K562 (cell line): Measurements from ENCODE around the gene VSIG4. TPM values are rescaled to one million over a fixed set of nuclear protein-coding genes. Genes with fewer than 3 reads are reported as not detected.
A peak's percentile ranks its signal among the peaks of the same experiment; 100 is the strongest.

ENCODE experiments used
- ATAC-seq: fragments of 200-7000 bp; cut with Tn5 transposase; 3 replicates; pipeline ENCODE4 v1.9.1; 2020; ENCODE audit warnings: moderate library complexity
- BruUV-seq: library from RNA; stranded (reverse); fragments of 400-500 nt; replicated peaks from 2 replicates; lab custom pipeline; 2021; lab: Mats Ljungman, UMichigan
- CTCF ChIA-PET: fragments of 300-600 bp; formaldehyde crosslinking; extraction: SDS; loops from one replicate; lab custom pipeline; 2021; ENCODE audit warnings: low intra/inter-chr PET ratio; lab: Yijun Ruan, JAX
- POLR2A ChIA-PET: fragments of 300-600, 350-650 bp; sonication (Branson Sonifier 250); formaldehyde crosslinking; extraction: SDS; loops from one replicate; lab custom pipeline; 2021; ENCODE audit warnings: antibody characterized with exemption, inconsistent platforms; lab: Yijun Ruan, JAX
- DNase-seq, 4 experiments: peaks; one replicate each; pipeline versions ENCODE4 v3.0.0 to v3.0.0-alpha.2; 2011 to 2018; ENCODE audit warnings: low spot score in 3 of 4, mixed read lengths in 3 of 4; ENCODE audit errors: extremely low read depth in 1 of 4
- FAIRE-seq: peaks from 2 replicates; lab custom pipeline; 2011; peaks lifted over from hg19 to GRCh38; lab: Jason Lieb, UNC
- H2AFZ ChIP-seq: 2 replicates; pipeline ENCODE4 v1.6.0; 2011; ENCODE audit warnings: low read depth, low read length, control low read depth, inconsistent platforms
- H3K27ac ChIP-seq: fragments of 200-600 bp; 3 replicates; pipeline ENCODE4 v1.8.0; 2011; ENCODE audit warnings: low read depth, mild to moderate bottlenecking, control low read depth, inconsistent platforms, low read length, moderate library complexity, mixed read lengths; ENCODE audit errors: extremely low read depth
- H3K27me3 ChIP-seq, 2 experiments: fragments of 300-600 bp in 1 of 2; 2 replicates in 1 of 2; 3 replicates in 1 of 2; pipeline versions ENCODE4 v1.6.0 to v1.8.0; 2011; ENCODE audit warnings: inconsistent platforms in 2 of 2, low read length in 2 of 2, mild to moderate bottlenecking in 1 of 2, mixed read lengths in 1 of 2, moderate library complexity in 1 of 2; ENCODE audit not compliant: control insufficient read depth in 2 of 2, insufficient read depth in 2 of 2
- H3K36me3 ChIP-seq: fragments of 300-600 bp; 3 replicates; pipeline ENCODE4 v1.8.0; 2011; ENCODE audit warnings: mild to moderate bottlenecking, low read length, inconsistent platforms; ENCODE audit not compliant: control insufficient read depth, insufficient read depth
- H3K4me1 ChIP-seq, 2 experiments: fragments of 200-600 bp in 1 of 2; replicated peaks in 1 of 2; 2 replicates in 1 of 2; 3 replicates in 1 of 2; pipeline versions ENCODE4 v1.5.1 to v1.8.0; 2011; ENCODE audit warnings: inconsistent platforms in 2 of 2, low read length in 2 of 2, mild to moderate bottlenecking in 1 of 2, mixed read lengths in 1 of 2, moderate library complexity in 1 of 2; ENCODE audit not compliant: control insufficient read depth in 2 of 2, insufficient read depth in 2 of 2
- H3K4me2 ChIP-seq: 2 replicates; pipeline ENCODE4 v1.6.1; 2011; ENCODE audit warnings: low read length, control low read depth, inconsistent platforms, mixed read lengths; ENCODE audit not compliant: insufficient read depth
- H3K4me3 ChIP-seq: fragments of 200-600 bp; sonication (generic), shearing (Covaris generic); 2 replicates; pipeline ENCODE4 v1.5.1; 2016; ENCODE audit warnings: control low read depth, inconsistent platforms
- H3K79me2 ChIP-seq: fragments of 200-600 bp; 3 replicates; pipeline ENCODE4 v1.8.0; 2011; ENCODE audit warnings: low read length, inconsistent platforms; ENCODE audit not compliant: control insufficient read depth, insufficient read depth
- H3K9ac ChIP-seq, 2 experiments: 2 replicates each; pipeline versions ENCODE4 v1.6.0 to v1.6.1; 2011; ENCODE audit warnings: low read depth in 2 of 2, low read length in 2 of 2, control low read depth in 1 of 2, inconsistent platforms in 1 of 2, mild to moderate bottlenecking in 1 of 2, mixed read lengths in 1 of 2; ENCODE audit not compliant: insufficient read depth in 1 of 2
- H3K9me1 ChIP-seq: one replicate; pipeline ENCODE4 v1.6.0; 2011; ENCODE audit warnings: inconsistent platforms, mild to moderate bottlenecking, low read length, moderate library complexity; ENCODE audit not compliant: control insufficient read depth, insufficient read depth
- H3K9me3 ChIP-seq: replicated peaks from 2 replicates; pipeline ENCODE4 v1.5.1; 2011; ENCODE audit warnings: low read depth, low read length, inconsistent platforms; ENCODE audit not compliant: control insufficient read depth, insufficient read depth
- H4K20me1 ChIP-seq: replicated peaks from 2 replicates; pipeline ENCODE4 v1.6.1; 2011; ENCODE audit warnings: low read length, inconsistent platforms, mixed read lengths; ENCODE audit not compliant: control insufficient read depth, insufficient read depth
- ARHGAP35 ChIP-seq: fragments of 450-650 bp; IDR thresholded peaks from 2 replicates; pipeline ENCODE4 v1.6.1; 2018; ENCODE audit not compliant: partially characterized antibody
- EP300 ChIP-seq: IDR thresholded peaks from 2 replicates; pipeline ENCODE4 v1.6.1; 2012; ENCODE audit warnings: low read length, improper control_type of control experiment
- FOSL1 ChIP-seq: fragments of 200-800 bp; sonication (Bioruptor generic); conservative IDR thresholded peaks from 2 replicates; pipeline ENCODE4 v1.6.1; 2016; ENCODE audit warnings: missing genetic modification characterization, missing compliant biosample characterization
- FOXA3 ChIP-seq, 2 experiments: fragments of 450-650 bp in 1 of 2; sonication (generic) in 1 of 2; formaldehyde crosslinking; IDR thresholded peaks in 1 of 2; conservative IDR thresholded peaks in 1 of 2; 2 replicates each; pipeline versions ENCODE4 v1.4.0 to v1.8.0; 2020 to 2022; ENCODE audit warnings: mild to moderate bottlenecking in 2 of 2, missing genetic modification reagents in 1 of 2
- GABPB1 ChIP-seq: sonication (generic); formaldehyde crosslinking; IDR thresholded peaks from 2 replicates; pipeline ENCODE4 v1.8.0; 2022; ENCODE audit warnings: mild to moderate bottlenecking, missing genetic modification reagents
- HEY1 ChIP-seq: fragments of 250-450 bp; sonication (Bioruptor Pico); IDR thresholded peaks from 2 replicates; pipeline ENCODE4 v1.5.0; 2020; ENCODE audit warnings: mild to moderate bottlenecking, moderate library complexity, borderline replicate concordance
- KHSRP ChIP-seq: fragments of 450-650 bp; IDR thresholded peaks from 2 replicates; pipeline ENCODE4 v1.6.1; 2017
- NKRF ChIP-seq: fragments of 450-650 bp; IDR thresholded peaks from 2 replicates; pipeline ENCODE4 v1.6.1; 2016; ENCODE audit warnings: borderline replicate concordance
- NR2C2 ChIP-seq, 2 experiments: fragments of 200-800 bp in 1 of 2; sonication (Bioruptor generic) in 1 of 2; sonication (generic) in 1 of 2; formaldehyde crosslinking in 1 of 2; IDR thresholded peaks; 2 replicates each; pipeline versions ENCODE4 v1.6.1 to v1.8.0; 2016 to 2022; ENCODE audit warnings: mild to moderate bottlenecking in 1 of 2, missing compliant biosample characterization in 1 of 2, missing genetic modification characterization in 1 of 2, missing genetic modification reagents in 1 of 2
- PCBP1 ChIP-seq: fragments of 200-400 bp; formaldehyde crosslinking; IDR thresholded peaks from 2 replicates; pipeline ENCODE4 v1.6.1; 2018; ENCODE audit warnings: mild to moderate bottlenecking, low read depth, low read length; ENCODE audit not compliant: poor library complexity, severe bottlenecking
- POLR2AphosphoS2 ChIP-seq: IDR thresholded peaks from 2 replicates; pipeline ENCODE4 v1.6.1; 2012; ENCODE audit warnings: low read length, improper control_type of control experiment
- POLR2H ChIP-seq: IDR thresholded peaks from 2 replicates; pipeline ENCODE4 v1.6.1; 2016; ENCODE audit warnings: missing genetic modification characterization, low read depth, mild to moderate bottlenecking, control low read depth, missing compliant biosample characterization, moderate library complexity
- SAFB ChIP-seq: fragments of 200-400 bp; formaldehyde crosslinking; IDR thresholded peaks from 2 replicates; pipeline ENCODE4 v1.6.1; 2017; ENCODE audit warnings: low read depth, low read length, borderline replicate concordance
- THRA ChIP-seq: fragments of 450-650 bp; IDR thresholded peaks from 2 replicates; pipeline ENCODE4 v1.6.1; 2017; ENCODE audit warnings: mild to moderate bottlenecking, moderate library complexity
- ZNF197 ChIP-seq: fragments of 200-800 bp; sonication (Bioruptor generic); IDR thresholded peaks from 2 replicates; pipeline ENCODE4 v1.6.1; 2016; ENCODE audit warnings: low read depth, missing genetic modification characterization, missing compliant biosample characterization
- ZNF77 ChIP-seq: fragments of 250-450 bp; sonication (Bioruptor Pico); IDR thresholded peaks from 2 replicates; pipeline ENCODE4 v1.5.0; 2020
- WGBS: fragments of 100-300 bp; shearing (Covaris generic); methylation state at CpG from one replicate; pipeline ENCODE4 v1.1.6; 2016; ENCODE audit warnings: low coverage, mixed read lengths; ENCODE audit not compliant: insufficient coverage; ENCODE audit errors: missing lambda C conversion rate; 5-methylcytosine and 5-hydroxymethylcytosine counted together
- in situ Hi-C: fragments of 300-500 bp; cut with MboI; formaldehyde crosslinking; loops from 4 replicates; pipeline ENCODE4 v1.15.0; 2018; ENCODE audit warnings: inconsistent platforms, mixed read lengths
- intact Hi-C: fragments of 100-400 bp; cut with micrococcal nuclease; formaldehyde crosslinking; loops from 2 replicates; pipeline ENCODE4 v1.14.2; 2022
- polyA plus RNA-seq, 8 experiments: library from polyadenylated mRNA; depleted of rRNA in 4 of 8; stranded (reverse) in 5 of 8; unstranded in 3 of 8; fragments of >200 nt; fragmentation: Nextera tagmentation in 2 of 8; fragmentation: Illumina TruSeq in 1 of 8; extraction: Ambion mirVana in 2 of 8; extraction: Trizol in 1 of 8; gene quantifications; 2 replicates each; pipeline versions ENCODE4 v1.2.1 to v1.2.3, GENCODE V29; 2011 to 2014; ENCODE audit warnings: inconsistent platforms in 1 of 8, missing spikeins in 1 of 8
- total RNA-seq, 7 experiments: library from RNA; depleted of rRNA in 6 of 7; stranded (reverse); fragments of >200 nt in 6 of 7; fragmentation: Illumina TruSeq in 2 of 7; extraction: Trizol in 2 of 7; gene quantifications; 2 replicates each; pipeline versions ENCODE4 v1.2.1 to v1.2.3, GENCODE V29; 2011 to 2021; ENCODE audit warnings: low replicate concordance in 1 of 7

Gene VSIG4
- total and polyA plus RNA-seq, 9 of the 15 experiments (the other 6 are each of a cell fraction or from before 2014, with no cell fraction given) = 0.22 to 1.6 (median 0.46) TPM; not detected in 1

GRCh38 chrX:65999029-65999562 lies 40.8 kb downstream of the VSIG4 start (continued):
- peak; percentile 6; the same call in 1 of the 2 replicates for TF ChIP-seq FOSL1

GRCh38 chrX:65997978-65998717 lies 41.7 kb downstream of the VSIG4 start:
- peak; percentile 80 for ATAC-seq
- H3K4me2 ChIP-seq = peak overlapping the region; percentile 80
- peak; percentile 97 for FAIRE-seq
- intact Hi-C loops (loop anchor here (1.0 kb wide), 2 partner anchors 11 to 17 kb away; no protein-coding TSS in a partner anchor), in situ Hi-C loops (no loop called here)
- H2AFZ ChIP-seq = no peak overlapping the region
- H3K79me2 ChIP-seq = peaks cover 56% of the 10 kb centered on the region
- no TSS peak for BruUV-seq
- H3K9me3 ChIP-seq = no peaks in the 10 kb centered on the region
- POLR2A ChIA-PET = interaction anchor here (0.5 to 5.3 kb wide), 12 partner anchors 8 to 1005 kb away, joined by 3 to 49 read pairs (median 4); no protein-coding TSS in a partner anchor
- no peaks in the 10 kb centered on the region for H3K27me3 ChIP-seq
- peak overlapping the region; percentile 99 for H3K27ac ChIP-seq
- no peak overlapping the region for H3K4me3 ChIP-seq
- peaks cover 5 to 78% of the 10 kb centered on the region in 2 experiments; a peak in 4 of 5 replicates for H3K4me1 ChIP-seq
- H3K9ac ChIP-seq = peak overlapping the region; percentile 11 to 88; a peak in 3 of 4 replicates
- no peaks in the 10 kb centered on the region for H3K9me1 ChIP-seq
- CTCF ChIA-PET = interaction anchor here (0.6 kb wide), 1 partner anchor 11 kb away, joined by 3 read pairs; no protein-coding TSS in a partner anchor
- peaks cover 4% of the 10 kb centered on the region; the same call in 2 of the 3 replicates for H3K36me3 ChIP-seq
- DNase-seq = peak; percentile 81 to 94 (median 84)
- 7% methylated on average over 2 of the region's 2 CpGs for WGBS
- H4K20me1 ChIP-seq = no peaks in the 10 kb centered on the region
- TF ChIP-seq HEY1 (CRISPR knock-in tag) (no peak), PCBP1 (no peak), GABPB1 (0 out of 2 replicates have a peak, but pooled peaks have one; percentile 34), POLR2H (tag) (peak; percentile 73), SAFB (no peak), NKRF (no peak), ARHGAP35 (no peak), NR2C2 (CRISPR knock-in tag; IDR thresholded peaks at IDR 0.05) (peak; percentile 25; the same call in 1 of the 2 replicates), NR2C2 (tag; IDR thresholded peaks at IDR 0.05) (peak; percentile 95), THRA (peak; percentile 97), POLR2AphosphoS2 (0 out of 2 replicates have a peak, but pooled peaks have one; percentile 47), ZNF77 (CRISPR knock-in tag) (no peak), FOXA3 (CRISPR knock-in tag; conservative IDR thresholded peaks at IDR 0.05 in 1 of 2, IDR thresholded peaks at IDR 0.05 in 1 of 2) (no peak), KHSRP (no peak), EP300 (peak; percentile 100), ZNF197 (CRISPR knock-in tag) (no peak)
